Gastroesophageal sphincter (tissue), 4 donors: ENCODE measurements around the gene ANKS6. TPM values are rescaled to one million over a fixed set of nuclear protein-coding genes. Genes with fewer than 3 reads are reported as not detected.

ENCODE experiments used
- ATAC-seq: fragments of 150-250 bp; one replicate; pipeline ENCODE4 v1.9.1; 2016; ENCODE audit warnings: mild to moderate bottlenecking, moderate library complexity
- H3K27ac ChIP-seq, 4 donors: fragments of 200-600 bp; sonication (generic) in 3 of 4; 1 replicate in 3 of 4; 2 replicates in 1 of 4; pipeline ENCODE4 v1.5.1; 2016 to 2019
- H3K27me3 ChIP-seq: fragments of 200-600 bp; sonication (generic); one replicate; pipeline ENCODE4 v1.5.1; 2019
- H3K36me3 ChIP-seq, 2 donors: fragments of 200-600 bp; sonication (generic); one replicate each; pipeline ENCODE4 v1.5.1; 2019; ENCODE audit warnings: control low read depth in 1 of 2
- H3K4me1 ChIP-seq, 3 donors: fragments of 200-600 bp; sonication (generic); 1 replicate in 2 of 3; 2 replicates in 1 of 3; pipeline ENCODE4 v1.5.1; 2016 to 2019; ENCODE audit warnings: control low read depth in 2 of 3
- H3K4me3 ChIP-seq, 2 donors: fragments of 200-600 bp; sonication (generic); one replicate each; pipeline ENCODE4 v1.5.1; 2019; ENCODE audit warnings: mild to moderate bottlenecking in 1 of 2, moderate library complexity in 1 of 2
- H3K9me3 ChIP-seq, 3 donors: fragments of 200-600 bp; sonication (generic); one replicate each; pipeline ENCODE4 v1.5.1; 2017 to 2019; ENCODE audit warnings: control low read depth in 2 of 3
- CTCF ChIP-seq, 4 experiments: fragments of 200-600 bp in 2 of 4; fragments of 450-650 bp in 2 of 4; sonication (generic) in 1 of 4; IDR thresholded peaks; one replicate each; pipeline ENCODE4 v1.5.1; 2017 to 2019; ENCODE audit warnings: antibody characterized with exemption in 4 of 4, mild to moderate bottlenecking in 2 of 4, moderate library complexity in 2 of 4
- EP300 ChIP-seq: sonication (generic); formaldehyde crosslinking; IDR thresholded peaks from one replicate; pipeline ENCODE4 v1.6.1; 2017; ENCODE audit warnings: antibody characterized with exemption, mild to moderate bottlenecking
- POLR2A ChIP-seq, 2 donors: fragments of 450-650 bp; IDR thresholded peaks; one replicate each; pipeline ENCODE4 v1.6.1; 2017; ENCODE audit warnings: antibody characterized with exemption in 2 of 2, mild to moderate bottlenecking in 2 of 2, moderate library complexity in 1 of 2
- POLR2AphosphoS5 ChIP-seq: sonication (generic); formaldehyde crosslinking; IDR thresholded peaks from one replicate; pipeline ENCODE4 v1.6.1; 2017; ENCODE audit warnings: antibody characterized with exemption
- WGBS, 2 donors: methylation state at CpG; one replicate each; pipeline ENCODE4 v1.1.5; 2018; ENCODE audit warnings: low coverage in 1 of 2; 5-methylcytosine and 5-hydroxymethylcytosine counted together
- total RNA-seq, 4 donors: library from RNA; depleted of rRNA; stranded (reverse); fragments of >200 nt; gene quantifications; one replicate each; pipeline ENCODE4 v1.1.0, GENCODE V29; 2016

ANKS6 gene
- total RNA-seq, 4 donors from 2014 or later = 17.6 to 38.4 (median 22.8) TPM

GRCh38 chr9:98838868-98839565, 42.7 kb upstream of the ANKS6 start:
- WGBS, 2 donors = 90 to 94% methylated on average over 4 to 5 of the region's 6 CpGs

DNA sequence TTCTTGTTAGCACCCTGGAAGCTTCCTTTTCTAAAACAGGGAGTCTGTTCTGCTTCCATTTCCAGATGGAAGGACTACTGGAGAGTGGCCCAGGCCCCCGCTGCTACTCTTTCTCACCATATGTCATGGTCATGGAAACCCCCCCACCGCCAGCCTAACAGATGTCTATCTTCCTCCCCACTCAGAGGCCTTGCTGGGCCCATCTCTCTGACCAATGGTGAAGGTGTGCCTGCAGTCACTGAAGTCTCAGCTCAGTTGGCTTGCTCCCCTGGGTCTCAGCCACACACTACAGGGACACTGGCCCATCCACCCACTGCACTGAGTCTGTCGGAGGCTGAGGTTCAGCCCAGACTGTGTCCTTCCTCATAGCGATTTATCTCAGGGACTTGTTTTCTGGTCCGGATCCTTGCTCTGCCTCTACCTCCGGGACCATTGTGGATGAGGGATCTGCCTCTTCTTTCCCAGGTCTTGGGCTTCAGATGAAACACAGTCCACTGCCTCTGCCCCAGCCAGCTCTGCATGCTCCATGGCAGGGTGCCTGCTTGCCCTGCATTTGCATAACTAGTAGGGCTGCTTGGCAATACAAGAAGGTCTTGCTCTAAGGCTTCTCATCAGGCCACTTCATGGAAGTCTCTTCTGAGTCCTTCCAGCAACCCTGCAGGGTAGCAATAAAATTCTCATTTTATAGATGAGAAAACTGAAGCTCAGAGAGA, 42.0 kb upstream of the ANKS6 start:
- WGBS, 2 donors = 100% methylated on average over 2 of the region's 6 CpGs; no CpG with 5 or more reads in 1 of the 2 donors
- Histone ChIP-seq H3K27me3 (no peaks in the 10 kb centered on the region), H3K9me3 (no peaks in the 10 kb centered on the region), H3K4me1 (no peaks in the 10 kb centered on the region), H3K4me3 (no peak overlapping the region), H3K27ac (no peak overlapping the region), H3K36me3 (peaks cover 0 to 64% of the 10 kb centered on the region in 2 donors)
- no peak for ATAC-seq
- TF ChIP-seq POLR2AphosphoS5 (no peak), CTCF (IDR thresholded peaks at IDR 0.05) (no peak), EP300 (no peak), POLR2A (IDR thresholded peaks at IDR 0.05) (no peak)

More at GRCh38 chr9:98838868-98839565, 42.7 kb upstream of the ANKS6 start:
- no peak overlapping the region for H3K27ac ChIP-seq
- no peaks in the 10 kb centered on the region for H3K27me3 ChIP-seq
- peaks cover 0 to 63% of the 10 kb centered on the region in 2 donors for H3K36me3 ChIP-seq
- no peaks in the 10 kb centered on the region for H3K9me3 ChIP-seq
- H3K4me1 ChIP-seq = no peaks in the 10 kb centered on the region
- TF ChIP-seq CTCF (IDR thresholded peaks at IDR 0.05) (no peak), POLR2A (IDR thresholded peaks at IDR 0.05) (no peak), EP300 (no peak), POLR2AphosphoS5 (no peak)
- ATAC-seq = no peak
- H3K4me3 ChIP-seq = no peak overlapping the region

- H3K27ac ChIP-seq = no peak overlapping the region
- no peaks in the 10 kb centered on the region for H3K27me3 ChIP-seq
- no peaks in the 10 kb centered on the region for H3K9me3 ChIP-seq
- no peaks in the 10 kb centered on the region for H3K4me1 ChIP-seq
- WGBS, 2 donors = 86 to 92% methylated on average over 4 of the region's 4 CpGs
- peaks cover 0 to 64% of the 10 kb centered on the region in 2 donors for H3K36me3 ChIP-seq
- H3K4me3 ChIP-seq = no peak overlapping the region
- ATAC-seq = no peak
- no peak for TF ChIP-seq POLR2AphosphoS5
- no peak for TF ChIP-seq POLR2A (IDR thresholded peaks at IDR 0.05)
- TF ChIP-seq EP300 = no peak
- TF ChIP-seq CTCF (IDR thresholded peaks at IDR 0.05) = no peak
Measured at GRCh38 chr9:98837516-98837915, 41.2 kb upstream of the ANKS6 start.

DNA sequence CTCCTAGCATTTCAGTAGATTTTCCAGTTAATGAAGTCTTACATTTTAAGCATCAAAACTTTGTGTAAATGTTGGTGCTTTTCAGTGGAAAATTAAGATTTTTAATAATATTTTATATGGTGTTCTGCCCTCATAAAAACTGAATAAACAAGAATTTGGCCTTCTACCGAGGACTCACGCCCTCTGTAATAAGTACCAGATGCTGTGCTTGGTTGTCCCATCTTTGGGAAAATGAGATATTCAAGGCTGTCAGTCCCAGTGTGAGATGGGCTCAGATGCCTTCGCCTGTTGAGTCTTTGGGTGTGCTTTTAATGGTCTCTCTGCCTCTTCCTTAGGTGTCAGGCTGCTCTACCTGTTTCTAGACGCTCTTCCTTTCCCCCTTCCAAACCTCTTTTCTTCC, 39.9 kb upstream of the ANKS6 start:
- no peak overlapping the region for H3K27ac ChIP-seq
- WGBS, 2 donors = 77 to 80% methylated on average over 1 to 4 of the region's 4 CpGs
- H3K9me3 ChIP-seq = no peaks in the 10 kb centered on the region
- TF ChIP-seq CTCF (IDR thresholded peaks at IDR 0.05) = no peak
- no peak for TF ChIP-seq POLR2AphosphoS5
- TF ChIP-seq POLR2A (IDR thresholded peaks at IDR 0.05) = no peak
- no peak for TF ChIP-seq EP300
- H3K27me3 ChIP-seq = no peaks in the 10 kb centered on the region
- no peaks in the 10 kb centered on the region for H3K4me1 ChIP-seq
- no peak for ATAC-seq
- peaks cover 0 to 64% of the 10 kb centered on the region in 2 donors for H3K36me3 ChIP-seq
- no peak overlapping the region for H3K4me3 ChIP-seq
